HEK293T (cell line): ENCODE results near the gene CYP2S1.

Experiments used
- CTCF ChIA-PET: fragments of 350-600 bp; formaldehyde crosslinking; extraction: SDS; loops from one replicate; lab custom pipeline; 2021; ENCODE audit warnings: antibody characterized with exemption, inconsistent platforms; lab: Yijun Ruan, JAX
- POLR2A ChIA-PET: fragments of 350-600 bp; formaldehyde crosslinking; extraction: SDS; loops from one replicate; lab custom pipeline; 2020; ENCODE audit warnings: antibody characterized with exemption, inconsistent platforms; lab: Yijun Ruan, JAX
- DNase-seq: peaks from one replicate; pipeline ENCODE4 v3.0.0; 2012; ENCODE audit warnings: mixed read lengths; ENCODE audit errors: extremely low spot score
- ARNT ChIP-seq: fragments of 450-650 bp; IDR thresholded peaks from 2 replicates; pipeline ENCODE4 v1.6.1; 2017; ENCODE audit warnings: mild to moderate bottlenecking
- BHLHE40 ChIP-seq: fragments of 450-650 bp; IDR thresholded peaks from 2 replicates; pipeline ENCODE4 v1.6.1; 2016; ENCODE audit warnings: mild to moderate bottlenecking, moderate library complexity, borderline replicate concordance
- CTBP1 ChIP-seq: fragments of 450-650 bp; IDR thresholded peaks from 2 replicates; pipeline ENCODE4 v1.6.1; 2016; ENCODE audit warnings: borderline replicate concordance
- ELF4 ChIP-seq: fragments of 450-650 bp; IDR thresholded peaks from 2 replicates; pipeline ENCODE4 v1.6.1; 2017; ENCODE audit warnings: antibody characterized with exemption
- FOXA1 ChIP-seq: fragments of 450-650 bp; IDR thresholded peaks from 2 replicates; pipeline ENCODE4 v1.6.1; 2016; ENCODE audit warnings: mild to moderate bottlenecking
- FOXK2 ChIP-seq: fragments of 450-650 bp; IDR thresholded peaks from 2 replicates; pipeline ENCODE4 v1.6.1; 2016; ENCODE audit warnings: mild to moderate bottlenecking
- FOXM1 ChIP-seq: fragments of 450-650 bp; IDR thresholded peaks from 2 replicates; pipeline ENCODE4 v1.6.1; 2017; ENCODE audit warnings: mild to moderate bottlenecking, borderline replicate concordance
- HDGF ChIP-seq: fragments of 450-650 bp; IDR thresholded peaks from 2 replicates; pipeline ENCODE4 v1.6.1; 2017; ENCODE audit warnings: antibody characterized with exemption, borderline replicate concordance
- L3MBTL2 ChIP-seq: fragments of 450-650 bp; conservative IDR thresholded peaks from 2 replicates; pipeline ENCODE4 v1.6.1; 2016; ENCODE audit warnings: mild to moderate bottlenecking
- LEF1 ChIP-seq: fragments of 450-650 bp; IDR thresholded peaks from 2 replicates; pipeline ENCODE4 v1.6.1; 2017; ENCODE audit warnings: mild to moderate bottlenecking, borderline replicate concordance
- NFRKB ChIP-seq: fragments of 450-650 bp; IDR thresholded peaks from 2 replicates; pipeline ENCODE4 v1.6.1; 2016; ENCODE audit warnings: mild to moderate bottlenecking, moderate library complexity
- PKNOX1 ChIP-seq: fragments of 450-650 bp; IDR thresholded peaks from 2 replicates; pipeline ENCODE4 v1.6.1; 2016
- SP1 ChIP-seq: fragments of 450-650 bp; IDR thresholded peaks from 2 replicates; pipeline ENCODE4 v1.6.1; 2017
- SUZ12 ChIP-seq: fragments of 450-650 bp; IDR thresholded peaks from 2 replicates; pipeline ENCODE4 v1.6.1; 2016; ENCODE audit warnings: mild to moderate bottlenecking
- TARDBP ChIP-seq: fragments of 450-650 bp; IDR thresholded peaks from 2 replicates; pipeline ENCODE4 v1.6.1; 2016
- ZNF384 ChIP-seq: fragments of 450-650 bp; IDR thresholded peaks from 2 replicates; pipeline ENCODE4 v1.6.1; 2016

CYP2S1 gene

DNA sequence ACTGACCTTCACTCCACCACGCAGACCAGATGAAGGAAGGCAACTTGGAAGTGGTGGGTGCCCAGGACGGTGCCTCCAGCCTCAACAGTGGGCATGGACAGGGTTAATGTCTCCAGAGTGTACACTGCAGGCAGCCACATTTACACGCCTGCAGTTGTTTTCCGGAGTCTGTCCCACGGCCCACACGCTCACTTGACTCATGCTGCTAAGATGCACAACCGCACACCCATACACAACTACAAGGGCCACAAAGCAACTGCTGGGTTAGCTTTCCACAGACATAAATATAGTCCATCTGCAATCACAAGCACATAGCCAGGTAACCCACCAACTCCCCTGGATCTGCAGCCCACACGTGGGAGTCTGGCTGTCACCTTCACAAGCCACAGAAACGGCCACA is 13.4 kb downstream of the CYP2S1 start:
- ChIA-PET CTCF (no interaction called here), POLR2A (interaction anchor here (1.1 to 7.1 kb wide), 2 partner anchors 20 to 57 kb away, joined by 4 to 48 read pairs; partner anchors contain the start of gene HNRNPUL1)
- TF ChIP-seq PKNOX1: no peak
- no peak for TF ChIP-seq BHLHE40
- TF ChIP-seq ARNT: no peak
- no peak for TF ChIP-seq SP1
- TF ChIP-seq ZNF384: no peak
- TF ChIP-seq NFRKB: no peak
- no peak for TF ChIP-seq CTBP1
- no peak for TF ChIP-seq HDGF
- no peak for TF ChIP-seq SUZ12
- no peak for TF ChIP-seq FOXM1
- no peak for TF ChIP-seq FOXK2
- TF ChIP-seq TARDBP: no peak
- DNase-seq: no peak

DNA sequence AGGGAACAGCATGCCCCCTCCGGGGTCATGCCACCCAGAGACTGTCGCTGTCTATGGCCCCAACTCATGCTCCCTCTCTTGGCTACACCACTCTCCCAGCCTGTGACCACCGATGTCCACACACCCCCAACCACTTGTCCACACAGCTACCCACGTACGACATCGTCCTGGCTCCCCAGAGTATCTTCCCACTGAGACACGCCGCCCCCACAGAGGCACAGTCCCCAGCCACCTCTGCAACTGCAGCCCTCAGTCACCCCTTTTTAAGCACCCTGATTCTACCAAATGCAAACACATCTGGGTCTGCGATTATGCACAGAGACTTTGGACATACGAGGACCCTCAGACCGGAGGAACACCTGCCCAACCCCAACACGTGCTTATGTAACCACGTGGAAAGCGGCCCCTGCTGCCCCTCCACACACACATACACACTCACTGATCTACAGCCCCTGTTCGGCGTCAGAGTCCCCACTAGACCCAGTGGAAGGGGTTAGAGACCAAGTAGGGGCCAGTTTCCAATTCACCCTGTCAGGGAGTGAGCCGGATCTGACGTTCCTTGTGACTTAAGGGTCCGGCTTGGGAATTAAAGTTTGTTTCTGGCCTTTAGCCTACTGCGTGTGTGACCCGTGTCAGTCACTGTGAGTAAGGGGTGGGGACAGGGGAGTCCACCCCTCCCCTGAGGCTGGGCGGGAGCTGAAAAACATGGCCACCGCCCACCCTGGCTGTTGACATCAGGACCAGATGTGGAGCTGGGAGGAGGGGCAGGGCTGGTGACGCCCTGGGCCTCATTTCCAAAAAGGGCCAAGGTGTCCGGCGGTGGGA is 14.1 kb downstream of the CYP2S1 start:
- TF ChIP-seq LEF1 (no peak), CTBP1 (no peak), FOXA1 (no peak), ARNT (no peak), ZNF384 (no peak), SUZ12 (no peak), L3MBTL2 (no peak), NFRKB (no peak), SP1 (no peak), FOXK2 (no peak), BHLHE40 (no peak), FOXM1 (no peak), ELF4 (no peak)
- no peak for DNase-seq
- ChIA-PET CTCF (no interaction called here), POLR2A (interaction anchor here (1.1 to 7.1 kb wide), 2 partner anchors 19 to 56 kb away, joined by 4 to 48 read pairs; partner anchors contain the start of gene HNRNPUL1)

DNA sequence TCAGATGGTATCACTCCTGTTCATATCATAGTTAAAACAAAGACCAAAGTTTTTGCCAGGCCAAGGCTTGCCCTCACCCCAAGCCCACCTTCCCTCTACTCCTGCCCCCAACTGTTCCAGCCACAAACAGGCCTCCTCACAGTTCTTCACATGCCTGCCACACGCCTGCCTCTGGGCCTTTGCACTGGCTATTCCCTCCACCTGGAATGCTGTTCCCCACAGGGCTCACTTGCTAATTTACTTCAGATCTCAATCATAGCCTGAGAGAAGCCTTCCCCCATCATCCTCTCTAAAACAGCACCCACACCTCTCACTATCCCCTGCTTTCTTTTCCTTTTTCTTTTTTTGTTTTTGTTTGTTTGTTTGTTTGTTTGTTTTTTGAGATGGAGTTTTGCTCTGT is 21.1 kb downstream of the CYP2S1 start:
- DNase-seq: no peak
- POLR2A ChIA-PET: no interaction called here
- CTCF ChIA-PET: no interaction called here
- no peak for TF ChIP-seq FOXM1
- TF ChIP-seq ARNT: no peak
- no peak for TF ChIP-seq HDGF
- TF ChIP-seq FOXK2: no peak
- TF ChIP-seq FOXA1: no peak
- TF ChIP-seq TARDBP: no peak
- no peak for TF ChIP-seq LEF1
- TF ChIP-seq ZNF384: no peak
- TF ChIP-seq PKNOX1: no peak
- TF ChIP-seq ELF4: no peak
- no peak for TF ChIP-seq SUZ12
- TF ChIP-seq L3MBTL2: no peak
- TF ChIP-seq BHLHE40: no peak
- no peak for TF ChIP-seq SP1

GRCh38 chr19:41217741-41218140 is 24.7 kb downstream of the CYP2S1 start:
- no peak for DNase-seq
- TF ChIP-seq CTBP1: no peak
- TF ChIP-seq NFRKB: no peak
- POLR2A ChIA-PET: no interaction called here
- CTCF ChIA-PET: no interaction called here

GRCh38 chr19:41218249-41218614 is 25.2 kb downstream of the CYP2S1 start:
- DNase-seq: no peak
- POLR2A ChIA-PET: interaction anchor here (1.0 kb wide), 1 partner anchor 44 kb away, joined by 3 read pairs; no protein-coding TSS in a partner anchor
- CTCF ChIA-PET: interaction anchor here (1.0 kb wide), 1 partner anchor 14 kb away, joined by 5 read pairs; no protein-coding TSS in a partner anchor

More at GRCh38 chr19:41218249-41218614, 25.2 kb downstream of the CYP2S1 start:
- no peak for TF ChIP-seq FOXK2
- no peak for TF ChIP-seq LEF1
- no peak for TF ChIP-seq NFRKB
- TF ChIP-seq ARNT: no peak
- no peak for TF ChIP-seq PKNOX1
- TF ChIP-seq FOXA1: no peak
- TF ChIP-seq TARDBP: no peak
- no peak for TF ChIP-seq HDGF
- no peak for TF ChIP-seq CTBP1
- TF ChIP-seq BHLHE40: no peak
- TF ChIP-seq ZNF384: no peak
- TF ChIP-seq L3MBTL2: no peak
- no peak for TF ChIP-seq FOXM1
